NCI-H2196 treated with DMSO at 0.1 percent for 48 hours (cell line): ENCODE measurements around the gene TMEM14C.

Experiments
- DNase-seq: peaks from one replicate; lab custom pipeline; 2025; ENCODE audit not compliant: unreplicated experiment; lab: John Stamatoyannopoulos, UW

TMEM14C gene

GRCh38 chr6:10759312-10759839 lies 36.5 kb downstream of the TMEM14C start:
- DNase-seq: no peak

- no peak for DNase-seq
These were observed 37.0 kb downstream of the TMEM14C start for GRCh38 chr6:10759884-10760329.

- DNase-seq: no peak
These were observed 40.1 kb downstream of the TMEM14C start for GRCh38 chr6:10763006-10763405.

- no peak for DNase-seq
These were observed 46.5 kb downstream of the TMEM14C start for GRCh38 chr6:10769419-10769818.

GRCh38 chr6:10771371-10771894 lies 48.6 kb downstream of the TMEM14C start:
- no peak for DNase-seq

GRCh38 chr6:10778230-10778629 lies 55.4 kb downstream of the TMEM14C start:
- DNase-seq: no peak

GRCh38 chr6:10779076-10779475 lies 56.2 kb downstream of the TMEM14C start:
- DNase-seq: no peak
